WTC11 (cell line): ENCODE data around the gene CTXN1. TPM values are rescaled to one million over a fixed set of nuclear protein-coding genes. Genes with fewer than 3 reads are reported as not detected.

Source experiments
- ATAC-seq: fragments of 200-7000 bp; cut with Tn5 transposase; 2 replicates; pipeline ENCODE4 v1.10.0; 2021; ENCODE audit warnings: mild to moderate bottlenecking, moderate library complexity
- CTCF ChIA-PET: fragments of 300-600 bp; sonication (Branson Sonifier 250); formaldehyde crosslinking; loops from one replicate; lab custom pipeline; 2021; ENCODE audit warnings: antibody characterized with exemption; lab: Charles Lee
- POLR2A ChIA-PET: fragments of 350-600 bp; sonication (Branson Sonifier 250); formaldehyde crosslinking; loops from one replicate; lab custom pipeline; 2021; ENCODE audit warnings: antibody characterized with exemption; lab: Charles Lee
- DNase-seq: peaks from one replicate; pipeline ENCODE4 v3.0.0; 2021; ENCODE audit warnings: low spot score
- H3K27ac Mint-ChIP-seq: 2 replicates; pipeline ENCODE4 v1.8.0; 2021; ENCODE audit warnings: mixed read lengths
- H3K27me3 Mint-ChIP-seq: 2 replicates; pipeline ENCODE4 v1.8.0; 2021; ENCODE audit warnings: low read depth, mild to moderate bottlenecking, moderate library complexity, mixed read lengths
- H3K36me3 Mint-ChIP-seq: 2 replicates; pipeline ENCODE4 v1.8.0; 2021; ENCODE audit warnings: mixed read lengths
- H3K4me1 Mint-ChIP-seq: 2 replicates; pipeline ENCODE4 v1.8.0; 2022; ENCODE audit warnings: mixed read lengths
- H3K4me3 Mint-ChIP-seq: 2 replicates; pipeline ENCODE4 v1.8.0; 2021; ENCODE audit warnings: mild to moderate bottlenecking, moderate library complexity, mixed read lengths
- H3K9me3 Mint-ChIP-seq: 2 replicates; pipeline ENCODE4 v1.8.0; 2021; ENCODE audit warnings: mixed read lengths
- EMX1 ChIP-seq: fragments of 250-450 bp; sonication (Bioruptor Pico); IDR thresholded peaks from 2 replicates; pipeline ENCODE4 v1.8.0; 2021; ENCODE audit warnings: mild to moderate bottlenecking
- FOXP1 ChIP-seq: sonication (generic); formaldehyde crosslinking; IDR thresholded peaks from 2 replicates; pipeline ENCODE4 v1.8.0; 2022; ENCODE audit warnings: missing genetic modification reagents, mild to moderate bottlenecking, moderate library complexity, borderline replicate concordance
- GABPB1 ChIP-seq: sonication (generic); formaldehyde crosslinking; IDR thresholded peaks from 2 replicates; pipeline ENCODE4 v1.8.1; 2023; ENCODE audit warnings: mild to moderate bottlenecking, missing genetic modification reagents
- IRF2 ChIP-seq: sonication (generic); formaldehyde crosslinking; IDR thresholded peaks from 2 replicates; pipeline ENCODE4 v1.8.0; 2022; ENCODE audit warnings: low read depth, missing genetic modification reagents, borderline replicate concordance
- JUN ChIP-seq: sonication (generic); formaldehyde crosslinking; IDR thresholded peaks from 2 replicates; pipeline ENCODE4 v1.8.0; 2023; ENCODE audit warnings: mild to moderate bottlenecking, missing genetic modification reagents
- NFATC4 ChIP-seq: fragments of 250-450 bp; sonication (Bioruptor Pico); IDR thresholded peaks from 2 replicates; pipeline ENCODE4 v1.9.0; 2021; ENCODE audit warnings: mild to moderate bottlenecking
- RELA ChIP-seq: sonication (generic); formaldehyde crosslinking; IDR thresholded peaks from 2 replicates; pipeline ENCODE4 v1.8.1; 2022; ENCODE audit warnings: missing genetic modification reagents, mild to moderate bottlenecking, borderline replicate concordance
- SMAD3 ChIP-seq: sonication (generic); formaldehyde crosslinking; IDR thresholded peaks from 2 replicates; pipeline ENCODE4 v1.8.0; 2022; ENCODE audit warnings: missing genetic modification reagents, mild to moderate bottlenecking, borderline replicate concordance
- total RNA-seq: library from RNA; stranded (reverse); gene quantifications from 3 replicates; pipeline ENCODE4 v1.2.3, GENCODE V29; 2021
- TF ChIP-seq, protein P1 (sequence below): sonication (generic); formaldehyde crosslinking; IDR thresholded peaks from 2 replicates; pipeline ENCODE4 v1.8.0; 2022; ENCODE audit warnings: missing genetic modification reagents
- TF ChIP-seq, protein P2 (sequence below): sonication (generic); formaldehyde crosslinking; IDR thresholded peaks from 2 replicates; pipeline ENCODE4 v1.8.1; 2023; ENCODE audit warnings: mild to moderate bottlenecking, missing genetic modification reagents, borderline replicate concordance
- TF ChIP-seq, protein P3 (sequence below): sonication (generic); formaldehyde crosslinking; IDR thresholded peaks from 2 replicates; pipeline ENCODE4 v1.8.1; 2022; ENCODE audit warnings: missing genetic modification reagents, borderline replicate concordance
- TF ChIP-seq, protein P4 (sequence below): sonication (generic); formaldehyde crosslinking; conservative IDR thresholded peaks from 2 replicates; pipeline ENCODE4 v1.8.1; 2023; ENCODE audit warnings: mild to moderate bottlenecking, low read depth, missing genetic modification reagents, moderate library complexity
- TF ChIP-seq, protein P5 (sequence below): sonication (generic); formaldehyde crosslinking; IDR thresholded peaks from 2 replicates; pipeline ENCODE4 v1.8.1; 2023; ENCODE audit warnings: mild to moderate bottlenecking, missing genetic modification reagents
- TF ChIP-seq, protein P6 (sequence below): sonication (generic); formaldehyde crosslinking; IDR thresholded peaks from 2 replicates; pipeline ENCODE4 v1.8.1; 2023; ENCODE audit warnings: mild to moderate bottlenecking, missing genetic modification reagents, moderate library complexity

Gene CTXN1
- total RNA-seq, 1 experiment from 2014 or later: 48.2 TPM

DNA sequence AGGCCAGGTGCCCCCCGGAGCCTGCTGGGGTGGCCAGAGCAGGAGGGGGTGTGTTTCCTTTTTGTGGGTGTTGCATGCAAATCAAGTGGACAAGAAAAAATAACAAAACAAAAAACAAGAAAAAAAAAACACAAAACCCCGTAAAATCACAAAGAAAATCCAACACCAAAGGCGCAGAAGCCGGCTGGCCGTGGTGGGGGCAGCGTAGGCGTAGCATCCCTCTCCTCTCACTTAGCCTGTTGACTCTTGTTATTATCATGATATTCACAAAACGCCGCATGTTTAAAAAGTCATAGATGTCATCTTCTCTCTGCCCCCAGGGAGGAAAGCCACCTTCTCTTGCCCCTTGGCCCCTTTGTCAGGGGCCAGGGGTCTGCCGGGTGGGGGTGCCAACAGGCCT, 12.3 kb downstream of the CTXN1 start (continued):
- TF ChIP-seq, protein P1, sequence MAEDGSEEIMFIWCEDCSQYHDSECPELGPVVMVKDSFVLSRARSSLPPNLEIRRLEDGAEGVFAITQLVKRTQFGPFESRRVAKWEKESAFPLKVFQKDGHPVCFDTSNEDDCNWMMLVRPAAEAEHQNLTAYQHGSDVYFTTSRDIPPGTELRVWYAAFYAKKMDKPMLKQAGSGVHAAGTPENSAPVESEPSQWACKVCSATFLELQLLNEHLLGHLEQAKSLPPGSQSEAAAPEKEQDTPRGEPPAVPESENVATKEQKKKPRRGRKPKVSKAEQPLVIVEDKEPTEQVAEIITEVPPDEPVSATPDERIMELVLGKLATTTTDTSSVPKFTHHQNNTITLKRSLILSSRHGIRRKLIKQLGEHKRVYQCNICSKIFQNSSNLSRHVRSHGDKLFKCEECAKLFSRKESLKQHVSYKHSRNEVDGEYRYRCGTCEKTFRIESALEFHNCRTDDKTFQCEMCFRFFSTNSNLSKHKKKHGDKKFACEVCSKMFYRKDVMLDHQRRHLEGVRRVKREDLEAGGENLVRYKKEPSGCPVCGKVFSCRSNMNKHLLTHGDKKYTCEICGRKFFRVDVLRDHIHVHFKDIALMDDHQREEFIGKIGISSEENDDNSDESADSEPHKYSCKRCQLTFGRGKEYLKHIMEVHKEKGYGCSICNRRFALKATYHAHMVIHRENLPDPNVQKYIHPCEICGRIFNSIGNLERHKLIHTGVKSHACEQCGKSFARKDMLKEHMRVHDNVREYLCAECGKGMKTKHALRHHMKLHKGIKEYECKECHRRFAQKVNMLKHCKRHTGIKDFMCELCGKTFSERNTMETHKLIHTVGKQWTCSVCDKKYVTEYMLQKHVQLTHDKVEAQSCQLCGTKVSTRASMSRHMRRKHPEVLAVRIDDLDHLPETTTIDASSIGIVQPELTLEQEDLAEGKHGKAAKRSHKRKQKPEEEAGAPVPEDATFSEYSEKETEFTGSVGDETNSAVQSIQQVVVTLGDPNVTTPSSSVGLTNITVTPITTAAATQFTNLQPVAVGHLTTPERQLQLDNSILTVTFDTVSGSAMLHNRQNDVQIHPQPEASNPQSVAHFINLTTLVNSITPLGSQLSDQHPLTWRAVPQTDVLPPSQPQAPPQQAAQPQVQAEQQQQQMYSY (CRISPR knock-in tag): no peak
- TF ChIP-seq, protein P2, sequence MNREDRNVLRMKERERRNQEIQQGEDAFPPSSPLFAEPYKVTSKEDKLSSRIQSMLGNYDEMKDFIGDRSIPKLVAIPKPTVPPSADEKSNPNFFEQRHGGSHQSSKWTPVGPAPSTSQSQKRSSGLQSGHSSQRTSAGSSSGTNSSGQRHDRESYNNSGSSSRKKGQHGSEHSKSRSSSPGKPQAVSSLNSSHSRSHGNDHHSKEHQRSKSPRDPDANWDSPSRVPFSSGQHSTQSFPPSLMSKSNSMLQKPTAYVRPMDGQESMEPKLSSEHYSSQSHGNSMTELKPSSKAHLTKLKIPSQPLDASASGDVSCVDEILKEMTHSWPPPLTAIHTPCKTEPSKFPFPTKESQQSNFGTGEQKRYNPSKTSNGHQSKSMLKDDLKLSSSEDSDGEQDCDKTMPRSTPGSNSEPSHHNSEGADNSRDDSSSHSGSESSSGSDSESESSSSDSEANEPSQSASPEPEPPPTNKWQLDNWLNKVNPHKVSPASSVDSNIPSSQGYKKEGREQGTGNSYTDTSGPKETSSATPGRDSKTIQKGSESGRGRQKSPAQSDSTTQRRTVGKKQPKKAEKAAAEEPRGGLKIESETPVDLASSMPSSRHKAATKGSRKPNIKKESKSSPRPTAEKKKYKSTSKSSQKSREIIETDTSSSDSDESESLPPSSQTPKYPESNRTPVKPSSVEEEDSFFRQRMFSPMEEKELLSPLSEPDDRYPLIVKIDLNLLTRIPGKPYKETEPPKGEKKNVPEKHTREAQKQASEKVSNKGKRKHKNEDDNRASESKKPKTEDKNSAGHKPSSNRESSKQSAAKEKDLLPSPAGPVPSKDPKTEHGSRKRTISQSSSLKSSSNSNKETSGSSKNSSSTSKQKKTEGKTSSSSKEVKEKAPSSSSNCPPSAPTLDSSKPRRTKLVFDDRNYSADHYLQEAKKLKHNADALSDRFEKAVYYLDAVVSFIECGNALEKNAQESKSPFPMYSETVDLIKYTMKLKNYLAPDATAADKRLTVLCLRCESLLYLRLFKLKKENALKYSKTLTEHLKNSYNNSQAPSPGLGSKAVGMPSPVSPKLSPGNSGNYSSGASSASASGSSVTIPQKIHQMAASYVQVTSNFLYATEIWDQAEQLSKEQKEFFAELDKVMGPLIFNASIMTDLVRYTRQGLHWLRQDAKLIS (CRISPR knock-in tag): no peak

DNA sequence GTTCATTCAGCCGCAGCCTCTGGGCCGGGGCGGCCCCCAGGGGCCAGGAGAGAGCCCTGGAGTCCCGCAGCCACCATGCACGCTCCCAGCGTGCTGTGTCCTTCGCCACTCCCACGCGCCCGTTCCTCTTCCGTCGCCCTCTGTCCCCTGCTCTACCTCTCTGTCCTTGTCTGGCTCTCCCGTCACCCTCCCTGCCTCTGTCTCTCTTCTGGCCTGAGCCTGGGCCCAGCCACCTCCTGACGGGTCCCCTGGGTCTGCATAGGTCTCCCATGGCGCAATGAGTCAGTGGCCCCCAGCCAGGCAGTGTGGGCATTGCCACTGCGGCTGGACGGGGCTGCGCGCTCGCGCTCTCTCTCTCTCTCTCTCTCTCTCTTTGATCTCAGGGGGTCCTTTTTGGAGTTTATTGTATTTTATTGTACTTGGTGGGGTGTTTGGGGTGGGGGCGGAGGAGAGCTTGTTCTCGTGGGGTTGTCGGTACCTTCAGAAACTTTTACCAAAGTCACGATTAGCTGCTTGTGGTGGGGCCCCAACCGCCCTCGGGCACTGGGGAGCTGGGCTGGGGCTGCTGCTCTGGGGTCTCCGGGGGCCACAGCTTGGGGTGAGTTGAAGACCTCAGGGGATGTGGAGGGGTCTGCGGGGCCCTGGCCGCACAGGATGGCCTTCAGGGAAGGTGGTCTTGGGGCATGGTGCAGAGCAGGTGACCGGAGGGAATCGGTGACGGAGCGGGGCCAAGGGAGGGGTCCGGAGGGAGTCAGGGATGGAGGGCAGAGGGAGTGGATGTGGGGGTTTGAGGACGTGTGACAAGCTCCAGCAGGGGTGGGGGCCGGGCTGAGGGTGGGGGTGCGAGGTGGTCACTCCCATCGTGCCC, 13.0 kb downstream of the CTXN1 start:
- no peak for ATAC-seq
- DNase-seq: no peak
- H3K36me3 Mint-ChIP-seq: peaks cover 11% of the 10 kb centered on the region
- TF ChIP-seq EMX1 (no peak), JUN (CRISPR knock-in tag) (no peak)
- POLR2A ChIA-PET: no interaction called here
- H3K27ac Mint-ChIP-seq: no peak overlapping the region
- peaks cover 34% of the 10 kb centered on the region for H3K27me3 Mint-ChIP-seq
- H3K4me3 Mint-ChIP-seq: no peak overlapping the region
- peaks cover 3% of the 10 kb centered on the region for H3K4me1 Mint-ChIP-seq
- H3K9me3 Mint-ChIP-seq: no peaks in the 10 kb centered on the region
- CTCF ChIA-PET: interaction anchor here (0.8 to 2.1 kb wide), 2 partner anchors 36 to 44 kb away, joined by 3 to 10 read pairs; no protein-coding TSS in a partner anchor

DNA sequence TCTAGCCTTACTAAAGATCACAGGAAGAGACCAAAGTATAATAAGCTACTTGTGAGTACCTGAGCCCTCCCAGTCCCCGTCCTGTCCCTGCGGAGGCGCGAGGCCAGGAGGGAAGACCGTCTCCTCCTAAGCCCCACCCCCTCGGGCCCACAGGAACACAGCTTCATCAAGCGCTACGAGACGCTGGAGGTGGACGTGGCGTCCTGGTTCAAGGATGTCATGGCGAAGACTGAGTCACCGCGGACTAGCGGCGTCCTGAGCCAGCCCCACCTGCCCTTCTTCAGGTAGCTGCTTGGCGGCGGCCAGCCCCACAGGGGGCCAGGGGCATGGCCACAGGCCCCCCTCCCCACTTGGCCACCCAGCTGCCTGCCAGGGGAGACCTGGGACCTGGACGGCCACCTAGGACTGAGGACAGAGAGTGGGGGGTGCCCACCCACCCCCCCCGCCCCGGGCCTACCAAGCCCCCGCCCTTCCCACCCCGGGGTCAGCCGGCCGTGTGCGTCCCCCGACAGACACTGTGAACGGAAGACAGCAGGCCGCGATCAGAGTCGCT, 13.7 kb downstream of the CTXN1 start:
- H3K4me1 Mint-ChIP-seq: peaks cover 3% of the 10 kb centered on the region
- peaks cover 28% of the 10 kb centered on the region for H3K27me3 Mint-ChIP-seq
- ChIA-PET POLR2A (no interaction called here), CTCF (interaction anchor here (0.8 to 2.1 kb wide), 6 partner anchors 9 to 59 kb away, joined by 3 to 10 read pairs (median 4); partner anchors contain the start of gene MAP2K7)
- ATAC-seq: no peak
- no peaks in the 10 kb centered on the region for H3K9me3 Mint-ChIP-seq
- H3K4me3 Mint-ChIP-seq: no peak overlapping the region
- DNase-seq: no peak
- H3K36me3 Mint-ChIP-seq: peaks cover 11% of the 10 kb centered on the region
- H3K27ac Mint-ChIP-seq: no peak overlapping the region
- TF ChIP-seq, protein P3, sequence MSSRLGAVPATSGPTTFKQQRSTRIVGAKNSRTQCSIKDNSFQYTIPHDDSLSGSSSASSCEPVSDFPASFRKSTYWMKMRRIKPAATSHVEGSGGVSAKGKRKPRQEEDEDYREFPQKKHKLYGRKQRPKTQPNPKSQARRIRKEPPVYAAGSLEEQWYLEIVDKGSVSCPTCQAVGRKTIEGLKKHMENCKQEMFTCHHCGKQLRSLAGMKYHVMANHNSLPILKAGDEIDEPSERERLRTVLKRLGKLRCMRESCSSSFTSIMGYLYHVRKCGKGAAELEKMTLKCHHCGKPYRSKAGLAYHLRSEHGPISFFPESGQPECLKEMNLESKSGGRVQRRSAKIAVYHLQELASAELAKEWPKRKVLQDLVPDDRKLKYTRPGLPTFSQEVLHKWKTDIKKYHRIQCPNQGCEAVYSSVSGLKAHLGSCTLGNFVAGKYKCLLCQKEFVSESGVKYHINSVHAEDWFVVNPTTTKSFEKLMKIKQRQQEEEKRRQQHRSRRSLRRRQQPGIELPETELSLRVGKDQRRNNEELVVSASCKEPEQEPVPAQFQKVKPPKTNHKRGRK (CRISPR knock-in tag): no peak
- TF ChIP-seq GABPB1 (CRISPR knock-in tag) (no peak), JUN (CRISPR knock-in tag) (no peak), NFATC4 (no peak), FOXP1 (CRISPR knock-in tag) (no peak), IRF2 (no peak), RELA (CRISPR knock-in tag) (no peak), SMAD3 (CRISPR knock-in tag) (no peak)
- TF ChIP-seq, protein P4, sequence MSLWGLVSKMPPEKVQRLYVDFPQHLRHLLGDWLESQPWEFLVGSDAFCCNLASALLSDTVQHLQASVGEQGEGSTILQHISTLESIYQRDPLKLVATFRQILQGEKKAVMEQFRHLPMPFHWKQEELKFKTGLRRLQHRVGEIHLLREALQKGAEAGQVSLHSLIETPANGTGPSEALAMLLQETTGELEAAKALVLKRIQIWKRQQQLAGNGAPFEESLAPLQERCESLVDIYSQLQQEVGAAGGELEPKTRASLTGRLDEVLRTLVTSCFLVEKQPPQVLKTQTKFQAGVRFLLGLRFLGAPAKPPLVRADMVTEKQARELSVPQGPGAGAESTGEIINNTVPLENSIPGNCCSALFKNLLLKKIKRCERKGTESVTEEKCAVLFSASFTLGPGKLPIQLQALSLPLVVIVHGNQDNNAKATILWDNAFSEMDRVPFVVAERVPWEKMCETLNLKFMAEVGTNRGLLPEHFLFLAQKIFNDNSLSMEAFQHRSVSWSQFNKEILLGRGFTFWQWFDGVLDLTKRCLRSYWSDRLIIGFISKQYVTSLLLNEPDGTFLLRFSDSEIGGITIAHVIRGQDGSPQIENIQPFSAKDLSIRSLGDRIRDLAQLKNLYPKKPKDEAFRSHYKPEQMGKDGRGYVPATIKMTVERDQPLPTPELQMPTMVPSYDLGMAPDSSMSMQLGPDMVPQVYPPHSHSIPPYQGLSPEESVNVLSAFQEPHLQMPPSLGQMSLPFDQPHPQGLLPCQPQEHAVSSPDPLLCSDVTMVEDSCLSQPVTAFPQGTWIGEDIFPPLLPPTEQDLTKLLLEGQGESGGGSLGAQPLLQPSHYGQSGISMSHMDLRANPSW (CRISPR knock-in tag): no peak
- TF ChIP-seq, protein P5, sequence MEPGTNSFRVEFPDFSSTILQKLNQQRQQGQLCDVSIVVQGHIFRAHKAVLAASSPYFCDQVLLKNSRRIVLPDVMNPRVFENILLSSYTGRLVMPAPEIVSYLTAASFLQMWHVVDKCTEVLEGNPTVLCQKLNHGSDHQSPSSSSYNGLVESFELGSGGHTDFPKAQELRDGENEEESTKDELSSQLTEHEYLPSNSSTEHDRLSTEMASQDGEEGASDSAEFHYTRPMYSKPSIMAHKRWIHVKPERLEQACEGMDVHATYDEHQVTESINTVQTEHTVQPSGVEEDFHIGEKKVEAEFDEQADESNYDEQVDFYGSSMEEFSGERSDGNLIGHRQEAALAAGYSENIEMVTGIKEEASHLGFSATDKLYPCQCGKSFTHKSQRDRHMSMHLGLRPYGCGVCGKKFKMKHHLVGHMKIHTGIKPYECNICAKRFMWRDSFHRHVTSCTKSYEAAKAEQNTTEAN (CRISPR knock-in tag): no peak
- TF ChIP-seq, protein P6, sequence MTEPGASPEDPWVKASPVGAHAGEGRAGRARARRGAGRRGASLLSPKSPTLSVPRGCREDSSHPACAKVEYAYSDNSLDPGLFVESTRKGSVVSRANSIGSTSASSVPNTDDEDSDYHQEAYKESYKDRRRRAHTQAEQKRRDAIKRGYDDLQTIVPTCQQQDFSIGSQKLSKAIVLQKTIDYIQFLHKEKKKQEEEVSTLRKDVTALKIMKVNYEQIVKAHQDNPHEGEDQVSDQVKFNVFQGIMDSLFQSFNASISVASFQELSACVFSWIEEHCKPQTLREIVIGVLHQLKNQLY: no peak
